K562 (cell line): ENCODE results near the gene DMXL1. TPM values are rescaled to one million over a fixed set of nuclear protein-coding genes. Genes with fewer than 3 reads are reported as not detected.

Experiments
- ARID3B ChIP-seq: fragments of 250-450 bp; sonication (Bioruptor Pico); IDR thresholded peaks from 2 replicates; pipeline ENCODE4 v1.4.0; 2020; ENCODE audit warnings: borderline replicate concordance
- ATF7 ChIP-seq: fragments of 450-650 bp; IDR thresholded peaks from 2 replicates; pipeline ENCODE4 v1.7.1; 2014; ENCODE audit warnings: mild to moderate bottlenecking, moderate library complexity
- BACH1 ChIP-seq: fragments of 200-800 bp; sonication (Bioruptor generic); IDR thresholded peaks from 2 replicates; pipeline ENCODE4 v1.6.1; 2016; ENCODE audit warnings: missing genetic modification characterization, missing compliant biosample characterization
- CUX1 ChIP-seq: fragments of 200-800 bp; sonication (Bioruptor generic); IDR thresholded peaks from 2 replicates; pipeline ENCODE4 v1.6.1; 2016; ENCODE audit warnings: missing genetic modification characterization, missing compliant biosample characterization
- DACH1 ChIP-seq: fragments of 450-650 bp; IDR thresholded peaks from 2 replicates; pipeline ENCODE4 v1.6.1; 2018; ENCODE audit not compliant: partially characterized antibody
- KHSRP ChIP-seq: fragments of 450-650 bp; IDR thresholded peaks from 2 replicates; pipeline ENCODE4 v1.6.1; 2017
- MBD2 ChIP-seq: sonication (generic); IDR thresholded peaks from 2 replicates; pipeline ENCODE4 v1.6.1; 2016; ENCODE audit warnings: low read depth, borderline replicate concordance
- MTA2 ChIP-seq: fragments of 450-650 bp; IDR thresholded peaks from 2 replicates; pipeline ENCODE4 v1.6.1; 2016; ENCODE audit warnings: low read depth
- NR4A1 ChIP-seq, 2 experiments: fragments of 250-450 bp in 1 of 2; fragments of 450-650 bp in 1 of 2; sonication (Bioruptor Pico) in 1 of 2; IDR thresholded peaks; 2 replicates each; pipeline versions ENCODE4 v1.4.0 to v1.6.1; 2016 to 2020; ENCODE audit warnings: mild to moderate bottlenecking in 2 of 2, missing compliant biosample characterization in 1 of 2, missing genetic modification characterization in 1 of 2, moderate library complexity in 1 of 2
- RB1 ChIP-seq: fragments of 450-650 bp; IDR thresholded peaks from 2 replicates; pipeline ENCODE4 v1.6.1; 2017; ENCODE audit warnings: low read depth, mild to moderate bottlenecking
- RBM14 ChIP-seq: fragments of 200-400 bp; formaldehyde crosslinking; IDR thresholded peaks from 2 replicates; pipeline ENCODE4 v1.6.1; 2018; ENCODE audit warnings: low read depth, mild to moderate bottlenecking, low read length, moderate library complexity, borderline replicate concordance; ENCODE audit not compliant: insufficient read depth
- SOX6 ChIP-seq: fragments of 450-650 bp; IDR thresholded peaks from 2 replicates; pipeline ENCODE4 v1.6.1; 2014; ENCODE audit warnings: mild to moderate bottlenecking
- TRIM25 ChIP-seq: fragments of 450-650 bp; IDR thresholded peaks from 2 replicates; pipeline ENCODE4 v1.7.0; 2016; ENCODE audit warnings: borderline replicate concordance
- ZFP30 ChIP-seq: fragments of 250-450 bp; sonication (Bioruptor Pico); IDR thresholded peaks from 2 replicates; pipeline ENCODE4 v1.8.0; 2022; ENCODE audit warnings: moderate library complexity, mild to moderate bottlenecking, inconsistent platforms, borderline replicate concordance
- ZNF507 ChIP-seq: conservative IDR thresholded peaks from 2 replicates; pipeline ENCODE4 v1.6.1; 2017; ENCODE audit warnings: missing genetic modification characterization, missing compliant biosample characterization
- ZNF699 ChIP-seq: fragments of 250-450 bp; sonication (Bioruptor Pico); IDR thresholded peaks from 2 replicates; pipeline ENCODE4 v1.8.0; 2021; ENCODE audit warnings: mild to moderate bottlenecking, moderate library complexity; ENCODE audit not compliant: insufficient replicate concordance
- ZZZ3 ChIP-seq: fragments of 450-650 bp; IDR thresholded peaks from 2 replicates; pipeline ENCODE4 v1.6.1; 2016; ENCODE audit warnings: antibody characterized with exemption, mild to moderate bottlenecking, moderate library complexity
- polyA plus RNA-seq, 8 experiments: library from polyadenylated mRNA; depleted of rRNA in 4 of 8; stranded (reverse) in 5 of 8; unstranded in 3 of 8; fragments of >200 nt; fragmentation: Nextera tagmentation in 2 of 8; fragmentation: Illumina TruSeq in 1 of 8; extraction: Ambion mirVana in 2 of 8; extraction: Trizol in 1 of 8; gene quantifications; 2 replicates each; pipeline versions ENCODE4 v1.2.1 to v1.2.3, GENCODE V29; 2011 to 2014; ENCODE audit warnings: inconsistent platforms in 1 of 8, missing spikeins in 1 of 8
- total RNA-seq, 7 experiments: library from RNA; depleted of rRNA in 6 of 7; stranded (reverse); fragments of >200 nt in 6 of 7; fragmentation: Illumina TruSeq in 2 of 7; extraction: Trizol in 2 of 7; gene quantifications; 2 replicates each; pipeline versions ENCODE4 v1.2.1 to v1.2.3, GENCODE V29; 2011 to 2021; ENCODE audit warnings: low replicate concordance in 1 of 7

Gene DMXL1
- total and polyA plus RNA-seq, 9 of the 15 experiments (the other 6 are each of a cell fraction or from before 2014, with no cell fraction given), result 8.3 to 40.3 (median 30.6) TPM

- no peak for TF ChIP-seq ZNF699
- no peak for TF ChIP-seq ZFP30
- TF ChIP-seq NR4A1 (CRISPR knock-in tag; IDR thresholded peaks at IDR 0.05), result no peak
- no peak for TF ChIP-seq NR4A1 (tag; IDR thresholded peaks at IDR 0.05)
- no peak for TF ChIP-seq RB1
- TF ChIP-seq ZZZ3, result no peak
- peak; percentile 31; the same call in 1 of the 2 replicates for TF ChIP-seq ATF7
- no peak for TF ChIP-seq ZNF507 (tag)
- TF ChIP-seq CUX1 (CRISPR knock-in tag), result no peak
- TF ChIP-seq MBD2, result no peak
- no peak for TF ChIP-seq BACH1 (tag)
- TF ChIP-seq KHSRP, result no peak
- TF ChIP-seq TRIM25, result no peak
- TF ChIP-seq MTA2, result peak; percentile 71; the same call in 1 of the 2 replicates
- no peak for TF ChIP-seq DACH1
- no peak for TF ChIP-seq ARID3B (CRISPR knock-in tag)
- no peak for TF ChIP-seq RBM14
- peak; percentile 70 for TF ChIP-seq SOX6
These were observed 11.1 kb upstream of the DMXL1 start (continued) for GRCh38 chr5:119059740-119060255.
